Right lobe of liver (tissue), 4 donors: ENCODE measurements around the gene VAPB.

Experiments
- CTCF ChIP-seq, 4 donors: fragments of 200-600 bp in 3 of 4; fragments of 450-650 bp in 1 of 4; IDR thresholded peaks; one replicate each; pipeline versions ENCODE4 v1.5.1 to v1.8.0; 2016 to 2022; ENCODE audit warnings: antibody characterized with exemption in 4 of 4, mild to moderate bottlenecking in 2 of 4
- POLR2A ChIP-seq: fragments of 450-650 bp; IDR thresholded peaks from one replicate; pipeline ENCODE4 v1.6.1; 2017; ENCODE audit warnings: antibody characterized with exemption, mild to moderate bottlenecking
- donor health status: DM: no; HTN: no; CAD: no.
- donor health status: DM: no; HTN: no; CAD: no.
- donor health status: DM: no; HTN: yes; CAD: no.

GRCh38 chr20:58472273-58473018 is 83.4 kb downstream of the VAPB start:
- no peak for TF ChIP-seq CTCF (IDR thresholded peaks at IDR 0.05)
- no peak for TF ChIP-seq POLR2A
